ENCODE results near the gene IMPDH1. TPM values are rescaled to one million over a fixed set of nuclear protein-coding genes. Genes with fewer than 3 reads are reported as not detected.
A peak's percentile ranks its signal among the peaks of the same experiment; 100 is the strongest.

The IMPDH1 gene
- total RNA-seq, 4 donors from 2014 or later = 11.9 to 53.3 (median 32.8) TPM

DNA sequence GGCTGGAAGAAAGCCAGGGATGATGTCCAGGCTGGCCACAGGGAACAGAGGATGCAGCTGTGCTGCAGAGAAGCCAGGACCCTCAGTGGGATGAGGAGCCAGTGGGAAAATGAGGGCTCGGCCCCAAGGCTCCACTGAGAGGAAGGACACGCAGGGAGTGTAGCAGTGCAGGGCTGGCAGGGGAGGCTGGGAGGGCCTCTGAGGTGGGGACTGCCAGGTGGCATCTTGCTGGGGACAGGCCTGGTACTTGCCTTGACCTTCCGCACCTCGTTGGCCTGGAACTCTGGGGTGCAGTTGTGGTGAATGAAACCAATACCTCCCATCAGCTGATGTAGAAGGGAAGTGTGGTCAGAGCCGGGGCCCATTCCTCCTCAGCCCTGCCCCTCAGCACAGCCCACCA, 9.2 kb downstream of the IMPDH1 start:
- H3K9me3 ChIP-seq = no peaks in the 10 kb centered on the region
- intact Hi-C loops (cut with DNase I; ENCODE audit: low total_unique reads) = no loop called here
- no peaks in the 10 kb centered on the region for H3K36me3 ChIP-seq
- DNase-seq = no peak
- no peak overlapping the region for H3K4me3 ChIP-seq
- peaks cover 0 to 6% of the 10 kb centered on the region in 2 donors for H3K4me1 ChIP-seq
- no peak for TF ChIP-seq POLR2A (IDR thresholded peaks at IDR 0.05)
- TF ChIP-seq CTCF (IDR thresholded peaks at IDR 0.05) = no peak
- no peaks in the 10 kb centered on the region for H3K27me3 ChIP-seq
- no peak overlapping the region for H3K27ac ChIP-seq

- Histone ChIP-seq H3K27ac (no peak overlapping the region), H3K27me3 (no peaks in the 10 kb centered on the region), H3K9me3 (no peaks in the 10 kb centered on the region), H3K4me1 (peaks cover 0 to 4% of the 10 kb centered on the region in 2 donors), H3K36me3 (no peaks in the 10 kb centered on the region), H3K4me3 (no peak overlapping the region)
- intact Hi-C loops (cut with DNase I; ENCODE audit: low total_unique reads) = no loop called here
- no peak for DNase-seq
- TF ChIP-seq CTCF (IDR thresholded peaks at IDR 0.05) (no peak), POLR2A (IDR thresholded peaks at IDR 0.05) (no peak)
Observed at GRCh38 chr7:128399991-128400390, 9.8 kb downstream of the IMPDH1 start.

DNA sequence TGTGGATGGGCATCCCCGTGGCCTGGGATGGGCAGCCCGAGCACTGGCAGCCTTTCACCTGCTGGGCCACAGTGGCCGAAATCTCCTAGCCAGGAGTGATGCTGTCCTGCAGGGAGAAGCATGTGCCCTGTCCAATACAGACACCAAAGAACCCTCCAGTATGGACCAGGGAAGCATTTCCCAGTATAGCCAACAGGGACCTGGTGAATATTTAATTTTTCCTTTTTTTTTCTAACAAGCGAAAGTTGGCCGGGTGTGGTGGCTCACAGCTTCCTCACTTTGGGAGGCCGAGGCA, 11.0 kb downstream of the IMPDH1 start:
- TF ChIP-seq POLR2A (IDR thresholded peaks at IDR 0.05) (no peak), CTCF (IDR thresholded peaks at IDR 0.05) (no peak)
- H3K4me3 ChIP-seq = no peak overlapping the region
- H3K27me3 ChIP-seq = no peaks in the 10 kb centered on the region
- DNase-seq = no peak
- no peaks in the 10 kb centered on the region for H3K36me3 ChIP-seq
- no peaks in the 10 kb centered on the region for H3K9me3 ChIP-seq
- intact Hi-C loops (cut with DNase I; ENCODE audit: low total_unique reads) = no loop called here
- no peaks in the 10 kb centered on the region for H3K4me1 ChIP-seq
- no peak overlapping the region for H3K27ac ChIP-seq

DNA sequence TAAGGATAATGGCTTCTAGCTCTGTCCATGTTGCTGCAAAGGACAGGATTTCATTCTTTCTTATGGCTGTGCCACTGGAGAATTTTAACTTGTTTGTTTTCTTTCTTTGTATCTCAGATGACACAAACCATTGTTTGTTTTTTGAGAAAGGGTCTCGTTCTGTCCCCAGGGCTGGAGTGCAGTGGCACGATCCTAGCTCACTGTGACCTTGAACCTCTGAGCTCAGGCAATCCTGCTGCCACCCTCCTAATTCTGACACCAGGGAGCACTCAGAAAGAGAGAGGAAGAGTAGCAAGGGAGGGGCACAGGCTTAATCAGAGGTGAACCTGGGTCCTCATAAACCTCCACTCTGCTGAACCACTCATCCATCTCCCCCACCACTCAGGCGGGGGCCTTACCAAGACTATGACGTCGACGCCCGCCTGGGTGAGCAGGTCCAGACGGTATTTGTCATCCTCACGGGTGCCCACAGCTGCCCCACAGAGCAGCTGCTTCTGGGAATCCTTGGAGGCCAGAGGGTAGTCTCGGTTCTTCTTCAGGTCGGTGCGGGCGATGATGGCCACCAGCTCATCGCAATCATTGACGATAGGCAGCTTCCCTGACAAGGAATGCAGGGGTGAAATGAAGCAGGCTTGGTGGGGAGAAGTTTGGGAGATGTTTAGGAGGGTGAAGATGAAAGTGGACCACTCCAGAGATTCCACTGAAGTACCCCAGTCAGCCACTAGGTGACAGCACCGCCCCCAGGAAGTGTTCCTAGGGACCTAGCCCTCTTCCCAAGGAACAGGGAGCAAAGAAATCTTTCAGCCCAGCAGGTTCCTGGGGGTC, 11.6 kb downstream of the IMPDH1 start:
- H3K36me3 ChIP-seq = no peaks in the 10 kb centered on the region

More for the DNA sequence above, 11.6 kb downstream of the IMPDH1 start:
- DNase-seq = peak; percentile 57 to 59
- no peak overlapping the region for H3K27ac ChIP-seq
- no peak for TF ChIP-seq POLR2A (IDR thresholded peaks at IDR 0.05)
- peak; percentile 83 to 94 (median 90) for TF ChIP-seq CTCF (IDR thresholded peaks at IDR 0.05)
- H3K4me3 ChIP-seq = no peak overlapping the region
- H3K27me3 ChIP-seq = no peaks in the 10 kb centered on the region
- intact Hi-C loops (cut with DNase I; ENCODE audit: low total_unique reads) = no loop called here
- H3K4me1 ChIP-seq = no peaks in the 10 kb centered on the region
- H3K9me3 ChIP-seq = no peaks in the 10 kb centered on the region
